GM12878 (cell line): ENCODE measurements around the gene PITX1.

Source experiments
- CTCF ChIP-seq, 3 experiments: IDR thresholded peaks in 2 of 3; conservative IDR thresholded peaks in 1 of 3; 2 replicates each; pipeline ENCODE4 v1.5.1; 2011; ENCODE audit warnings: low read depth in 3 of 3, low read length in 3 of 3, mild to moderate bottlenecking in 3 of 3, control low read depth in 2 of 3, moderate library complexity in 2 of 3, inconsistent platforms in 1 of 3, mixed read lengths in 1 of 3; ENCODE audit not compliant: control insufficient read depth in 2 of 3, insufficient read depth in 1 of 3; ENCODE audit errors: extremely low read depth in 1 of 3
- IRF3 ChIP-seq: fragments of 450-650 bp; IDR thresholded peaks from 2 replicates; pipeline ENCODE4 v1.6.1; 2014; ENCODE audit warnings: mild to moderate bottlenecking
- MYC ChIP-seq: IDR thresholded peaks from 2 replicates; pipeline ENCODE4 v1.6.1; 2011; ENCODE audit warnings: mild to moderate bottlenecking, low read length, moderate library complexity, inconsistent platforms; ENCODE audit not compliant: insufficient read depth, insufficient replicate concordance, insufficient read length, severe bottlenecking
- NFIC ChIP-seq: IDR thresholded peaks from 2 replicates; pipeline ENCODE4 v1.6.1; 2012; ENCODE audit warnings: low read depth, mild to moderate bottlenecking, inconsistent platforms, low read length, moderate library complexity
- PML ChIP-seq: IDR thresholded peaks from 2 replicates; pipeline ENCODE4 v1.6.1; 2012; ENCODE audit warnings: low read length, inconsistent platforms
- POLR2A ChIP-seq: IDR thresholded peaks from 2 replicates; pipeline ENCODE4 v1.6.1; 2011; ENCODE audit warnings: low read depth, mild to moderate bottlenecking, low read length

GRCh38 chr5:135012951-135013391 lies 21.1 kb downstream of the PITX1 start:
- TF ChIP-seq CTCF (IDR thresholded peaks at IDR 0.05 in 2 of 3, conservative IDR thresholded peaks at IDR 0.05 in 1 of 3; ENCODE audit: control insufficient read depth in 2 of 3, extremely low read depth in 1 of 3, insufficient read depth in 1 of 3, low read depth in 3 of 3, low read length in 3 of 3) (no peak), NFIC (no peak), MYC (no peak), IRF3 (no peak), PML (no peak), POLR2A (no peak)
